ENCODE measurements around the gene SOBP.

DNA sequence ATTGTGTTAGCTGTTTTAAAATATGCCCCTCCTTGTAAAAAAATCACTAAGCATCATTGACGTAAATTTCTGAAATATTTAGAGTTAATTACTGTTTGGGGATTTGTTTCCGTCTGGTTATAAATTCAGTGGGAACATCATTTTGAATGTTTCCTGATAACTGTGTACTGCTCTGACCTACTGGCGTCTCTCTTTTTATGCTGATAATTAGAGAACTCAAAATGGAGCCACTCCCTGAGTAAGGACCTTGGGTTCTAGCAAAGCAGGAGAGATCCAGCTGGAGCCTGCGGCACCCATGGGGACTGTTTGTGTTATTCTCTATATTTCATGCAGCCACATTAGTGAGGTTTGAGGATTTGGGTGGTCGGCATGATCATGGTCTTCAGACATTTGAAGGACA, 124.9 kb downstream of the SOBP start:
- TF ChIP-seq, protein P1, sequence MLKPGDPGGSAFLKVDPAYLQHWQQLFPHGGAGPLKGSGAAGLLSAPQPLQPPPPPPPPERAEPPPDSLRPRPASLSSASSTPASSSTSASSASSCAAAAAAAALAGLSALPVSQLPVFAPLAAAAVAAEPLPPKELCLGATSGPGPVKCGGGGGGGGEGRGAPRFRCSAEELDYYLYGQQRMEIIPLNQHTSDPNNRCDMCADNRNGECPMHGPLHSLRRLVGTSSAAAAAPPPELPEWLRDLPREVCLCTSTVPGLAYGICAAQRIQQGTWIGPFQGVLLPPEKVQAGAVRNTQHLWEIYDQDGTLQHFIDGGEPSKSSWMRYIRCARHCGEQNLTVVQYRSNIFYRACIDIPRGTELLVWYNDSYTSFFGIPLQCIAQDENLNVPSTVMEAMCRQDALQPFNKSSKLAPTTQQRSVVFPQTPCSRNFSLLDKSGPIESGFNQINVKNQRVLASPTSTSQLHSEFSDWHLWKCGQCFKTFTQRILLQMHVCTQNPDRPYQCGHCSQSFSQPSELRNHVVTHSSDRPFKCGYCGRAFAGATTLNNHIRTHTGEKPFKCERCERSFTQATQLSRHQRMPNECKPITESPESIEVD (tag by site-specific recombination; IDR thresholded peaks at IDR 0.05): no peak
- TF ChIP-seq, protein P2, sequence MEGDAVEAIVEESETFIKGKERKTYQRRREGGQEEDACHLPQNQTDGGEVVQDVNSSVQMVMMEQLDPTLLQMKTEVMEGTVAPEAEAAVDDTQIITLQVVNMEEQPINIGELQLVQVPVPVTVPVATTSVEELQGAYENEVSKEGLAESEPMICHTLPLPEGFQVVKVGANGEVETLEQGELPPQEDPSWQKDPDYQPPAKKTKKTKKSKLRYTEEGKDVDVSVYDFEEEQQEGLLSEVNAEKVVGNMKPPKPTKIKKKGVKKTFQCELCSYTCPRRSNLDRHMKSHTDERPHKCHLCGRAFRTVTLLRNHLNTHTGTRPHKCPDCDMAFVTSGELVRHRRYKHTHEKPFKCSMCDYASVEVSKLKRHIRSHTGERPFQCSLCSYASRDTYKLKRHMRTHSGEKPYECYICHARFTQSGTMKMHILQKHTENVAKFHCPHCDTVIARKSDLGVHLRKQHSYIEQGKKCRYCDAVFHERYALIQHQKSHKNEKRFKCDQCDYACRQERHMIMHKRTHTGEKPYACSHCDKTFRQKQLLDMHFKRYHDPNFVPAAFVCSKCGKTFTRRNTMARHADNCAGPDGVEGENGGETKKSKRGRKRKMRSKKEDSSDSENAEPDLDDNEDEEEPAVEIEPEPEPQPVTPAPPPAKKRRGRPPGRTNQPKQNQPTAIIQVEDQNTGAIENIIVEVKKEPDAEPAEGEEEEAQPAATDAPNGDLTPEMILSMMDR (tag by site-specific recombination; IDR thresholded peaks at IDR 0.05): no peak

Data from HEK293 (cell line).